Activated CD4-positive, alpha-beta T cell treated with anti-CD3 and anti-CD28 coated beads, Interleukin-2, amount 50 U/mL, for 4 hours (primary cell): Measurements from ENCODE around the gene PHF20.
"Not testable (repeated sequence)": the region's sequence is repeated elsewhere in the genome, so short reads cannot be mapped to it uniquely, and the experiment has no call there.

ENCODE experiments used
- DNase-seq, 2 experiments: peaks; one replicate each; pipeline ENCODE4 v3.0.0-alpha.2; 2020

PHF20 gene

DNA sequence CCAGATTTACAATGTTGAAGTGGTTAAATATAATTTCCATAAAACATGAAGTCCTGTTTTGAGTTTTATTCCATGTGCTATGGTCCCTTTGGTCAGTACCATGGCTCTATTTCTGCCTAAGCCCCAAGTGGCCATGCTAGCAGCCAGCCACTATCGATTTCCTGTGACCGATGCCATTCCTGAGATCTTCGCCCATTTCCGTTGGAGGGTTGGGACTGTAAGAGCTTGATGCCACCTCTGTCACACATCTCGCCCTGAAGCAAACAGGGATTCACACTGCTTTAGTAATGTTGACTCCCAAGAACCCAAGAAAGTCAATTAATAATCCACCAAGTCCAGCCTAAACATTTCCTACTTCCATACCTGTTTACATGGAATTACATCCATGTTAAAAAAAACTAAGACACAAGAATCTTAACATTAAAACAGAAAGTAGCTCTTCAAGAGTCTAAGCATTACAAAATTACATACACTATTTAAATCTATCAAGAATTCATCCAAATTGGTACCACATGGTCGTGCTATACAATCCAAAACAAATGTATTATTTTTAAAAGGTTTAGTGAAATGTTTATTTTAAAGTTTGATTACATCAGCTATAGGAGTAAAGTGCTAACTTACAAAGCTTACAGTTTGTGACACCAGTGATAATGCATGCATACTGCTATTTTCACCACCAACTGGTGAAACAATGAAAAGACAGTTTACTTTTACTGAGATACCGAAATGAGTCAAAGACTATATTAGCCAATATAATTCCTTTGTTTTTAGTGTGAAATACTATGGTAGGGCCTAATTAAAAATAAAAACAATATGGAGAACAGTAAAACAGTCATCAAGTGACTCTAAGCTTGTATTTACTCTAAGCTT lies 32.3 kb upstream of the PHF20 start:
- no peak for DNase-seq

DNA sequence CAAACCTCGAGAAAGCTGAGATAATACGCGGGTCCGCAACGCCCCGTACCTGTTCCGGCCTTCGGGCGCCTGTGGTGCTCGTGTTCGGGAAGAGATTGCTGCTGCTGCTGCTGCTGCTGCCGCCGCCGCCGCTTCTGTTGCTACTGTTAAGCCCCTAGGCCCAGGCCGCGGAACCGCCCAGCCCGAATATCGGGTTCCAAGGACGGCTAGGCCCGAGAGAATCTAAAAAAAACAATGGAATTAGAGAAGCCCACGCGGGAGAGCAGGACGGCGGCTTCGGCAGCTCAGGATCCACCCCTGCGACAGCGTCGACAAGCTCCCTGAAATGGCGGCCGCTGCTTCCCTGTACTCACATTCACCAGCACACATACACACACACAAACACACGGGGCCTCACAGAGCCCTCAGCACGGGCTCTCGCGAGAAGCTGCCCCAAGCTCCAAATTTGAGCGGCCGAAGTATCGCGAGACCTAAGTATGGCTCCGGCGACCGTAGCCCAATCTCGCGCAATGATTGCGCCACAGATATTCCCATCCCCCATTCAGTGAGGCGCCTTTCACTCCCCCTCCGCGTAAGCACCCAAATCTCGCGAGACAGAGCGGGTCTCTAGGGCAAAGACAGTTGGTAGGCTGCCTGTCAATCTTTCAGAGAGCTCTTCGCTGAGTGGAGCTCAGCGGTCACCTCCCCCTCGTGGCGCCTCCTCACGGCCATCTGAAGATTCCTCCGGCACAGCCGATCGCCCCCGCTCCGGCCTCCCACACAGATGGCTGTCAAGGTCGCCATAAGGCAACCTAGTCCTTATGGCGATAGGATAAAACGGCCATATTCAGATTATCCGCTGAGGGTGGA lies 29.7 kb upstream of the PHF20 start, which contains the start of gene RBM39:
RBM39 (minus strand) TSS at position 369 of the 849 bp plus-strand sequence. CDS start 1,386 bp downstream, outside the sequence.
- DNase-seq, result peak; percentile 99 to 100

DNA sequence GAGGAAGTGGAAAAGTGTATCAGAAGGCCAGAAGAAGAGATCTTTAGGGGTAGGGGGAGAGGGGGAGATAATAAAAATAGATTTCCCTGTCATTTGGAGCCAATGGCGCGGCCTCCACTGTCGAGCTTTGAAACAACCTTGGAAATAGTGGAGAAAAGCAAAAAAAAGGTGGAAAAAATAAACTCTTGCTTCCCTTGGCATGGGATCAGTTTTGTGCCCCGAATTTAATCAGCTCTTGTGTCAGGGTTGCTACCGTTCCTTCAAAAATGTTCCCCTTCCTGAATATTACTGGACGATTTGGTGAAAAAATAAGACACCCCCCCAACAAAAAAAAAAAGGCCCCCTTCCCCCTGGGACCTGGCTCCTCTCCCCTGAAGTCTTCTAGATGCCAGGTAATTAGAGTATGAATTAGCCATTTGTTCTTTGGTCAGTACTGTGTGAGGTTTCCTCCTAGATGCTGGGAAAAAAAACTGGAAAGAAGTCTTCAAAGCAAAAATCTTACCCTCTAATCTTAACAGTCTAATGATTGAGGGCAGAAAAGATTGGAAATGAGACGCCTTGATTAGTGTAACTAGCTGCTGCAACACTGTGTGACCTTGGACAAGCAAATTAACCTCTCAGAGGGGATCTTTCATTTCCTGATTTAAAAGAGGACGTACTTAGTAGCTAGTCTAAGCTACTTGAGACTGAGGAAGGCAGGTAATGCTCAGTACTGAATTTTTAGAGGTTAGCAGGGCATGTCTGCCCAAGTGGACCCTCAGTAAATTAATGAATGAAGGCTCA lies 28.9 kb upstream of the PHF20 start:
- no peak for DNase-seq

GRCh38 chr20:35743693-35744491 lies 27.9 kb upstream of the PHF20 start:
- no peak for DNase-seq

DNA sequence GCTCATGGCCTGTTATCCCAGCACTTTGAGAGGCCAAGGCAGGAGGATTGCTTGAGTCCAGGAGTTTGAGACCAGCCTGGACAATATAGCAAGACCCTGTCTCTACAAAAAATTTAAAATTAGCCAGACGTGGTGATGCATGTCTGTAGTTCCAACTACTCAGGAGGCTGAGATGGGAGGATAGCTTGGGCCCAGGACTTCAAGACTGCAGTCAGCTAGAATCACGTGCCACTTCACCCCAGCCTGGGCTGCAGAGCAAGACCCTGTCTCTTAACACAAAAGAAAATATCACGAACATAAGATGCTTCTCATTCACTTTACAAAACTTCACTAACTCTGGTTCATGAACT lies 27.3 kb upstream of the PHF20 start:
- not testable (repeated sequence) for DNase-seq

DNA sequence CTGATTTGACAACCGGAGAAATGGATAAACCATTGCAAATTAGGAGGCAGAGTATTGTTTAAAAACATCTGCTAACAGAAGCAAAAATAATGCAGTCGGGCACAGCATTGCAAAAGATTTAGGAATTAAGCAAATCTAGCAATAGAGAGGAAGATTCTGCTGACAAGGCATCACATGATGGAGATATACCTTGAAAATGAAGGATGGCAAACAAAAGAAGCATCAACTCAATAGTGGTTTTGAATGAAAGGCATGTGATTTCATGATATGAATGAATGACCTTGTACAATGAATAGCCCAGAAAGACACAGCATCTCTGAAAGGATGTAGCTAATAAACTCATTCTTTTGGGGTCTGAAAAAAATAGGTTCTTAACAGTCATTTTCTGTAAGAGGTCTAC lies 21.2 kb upstream of the PHF20 start:
- no peak for DNase-seq

- DNase-seq, result no peak
These were observed 15.4 kb upstream of the PHF20 start for GRCh38 chr20:35756404-35756803.

DNA sequence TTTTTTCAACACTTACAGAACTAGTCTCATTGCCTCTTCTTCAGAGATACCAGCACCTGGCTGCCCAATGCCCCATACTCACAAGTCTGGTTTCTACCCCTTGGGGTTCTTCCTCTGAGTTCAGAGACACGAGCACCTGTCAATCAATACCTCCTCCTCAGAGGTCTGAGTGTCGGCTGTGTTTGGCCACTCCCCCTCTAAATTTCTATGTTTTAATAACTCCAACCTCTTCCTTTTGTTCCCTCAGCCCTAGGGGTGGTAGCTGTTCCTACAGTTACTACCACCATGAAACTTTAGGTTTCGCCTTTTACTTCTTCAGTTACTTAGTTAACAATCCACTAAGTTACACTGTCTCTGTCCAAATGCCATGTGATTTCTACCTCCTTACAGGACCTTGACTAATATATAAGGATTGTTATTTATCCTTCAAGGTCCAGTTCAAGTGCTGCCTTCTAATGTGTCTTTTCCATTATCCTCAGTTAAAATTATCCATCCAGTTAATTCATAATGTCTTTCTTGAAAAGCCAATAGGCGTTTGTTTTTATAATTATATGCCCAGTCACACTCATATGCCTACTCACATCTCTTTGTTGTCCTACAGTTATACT lies 14.6 kb upstream of the PHF20 start:
- DNase-seq, result no peak

DNA sequence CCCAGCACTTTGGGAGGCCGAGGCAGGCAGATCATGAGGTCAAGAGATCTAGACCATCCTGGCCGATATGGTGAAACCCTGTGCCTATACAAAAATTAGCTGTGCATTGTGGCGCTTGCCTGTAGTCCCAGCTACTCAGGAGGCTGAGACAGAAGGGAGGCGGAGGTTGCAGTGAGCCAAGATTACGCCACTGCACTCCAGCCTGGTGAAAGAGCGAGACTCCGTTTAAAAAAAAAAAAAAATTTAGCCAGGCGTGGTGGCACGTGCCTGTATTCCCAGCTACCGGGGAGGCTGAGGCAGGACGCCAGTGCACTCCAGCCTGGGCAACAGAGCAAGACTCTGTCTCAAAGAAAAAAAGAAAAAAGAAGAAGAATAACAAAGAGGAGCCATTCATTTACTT lies 10.3 kb upstream of the PHF20 start:
- not testable (repeated sequence) for DNase-seq

GRCh38 chr20:35762461-35762860 lies 9.4 kb upstream of the PHF20 start:
- DNase-seq, result no peak

- not testable (repeated sequence) for DNase-seq
These were observed 6.9 kb upstream of the PHF20 start for GRCh38 chr20:35764936-35765335.

DNA sequence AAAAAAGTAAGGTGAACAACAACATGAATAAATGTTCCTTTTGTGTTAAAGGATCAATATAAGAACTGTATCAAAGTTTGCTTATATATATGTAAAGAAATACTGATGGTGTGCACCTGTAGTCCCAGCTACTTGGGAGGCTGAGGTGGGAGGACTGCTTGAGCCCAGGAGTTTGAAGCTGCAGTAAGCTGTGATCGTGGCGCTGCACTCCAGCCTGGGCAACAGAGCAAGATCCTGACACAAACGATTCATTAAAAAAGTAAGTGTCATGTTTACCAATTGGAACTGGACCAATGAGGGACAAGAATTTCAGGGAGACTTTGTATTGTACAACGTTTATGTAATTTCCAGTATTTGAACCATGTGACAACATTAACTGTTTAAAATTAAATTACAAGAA lies 5.0 kb upstream of the PHF20 start:
- DNase-seq, result no peak

DNA sequence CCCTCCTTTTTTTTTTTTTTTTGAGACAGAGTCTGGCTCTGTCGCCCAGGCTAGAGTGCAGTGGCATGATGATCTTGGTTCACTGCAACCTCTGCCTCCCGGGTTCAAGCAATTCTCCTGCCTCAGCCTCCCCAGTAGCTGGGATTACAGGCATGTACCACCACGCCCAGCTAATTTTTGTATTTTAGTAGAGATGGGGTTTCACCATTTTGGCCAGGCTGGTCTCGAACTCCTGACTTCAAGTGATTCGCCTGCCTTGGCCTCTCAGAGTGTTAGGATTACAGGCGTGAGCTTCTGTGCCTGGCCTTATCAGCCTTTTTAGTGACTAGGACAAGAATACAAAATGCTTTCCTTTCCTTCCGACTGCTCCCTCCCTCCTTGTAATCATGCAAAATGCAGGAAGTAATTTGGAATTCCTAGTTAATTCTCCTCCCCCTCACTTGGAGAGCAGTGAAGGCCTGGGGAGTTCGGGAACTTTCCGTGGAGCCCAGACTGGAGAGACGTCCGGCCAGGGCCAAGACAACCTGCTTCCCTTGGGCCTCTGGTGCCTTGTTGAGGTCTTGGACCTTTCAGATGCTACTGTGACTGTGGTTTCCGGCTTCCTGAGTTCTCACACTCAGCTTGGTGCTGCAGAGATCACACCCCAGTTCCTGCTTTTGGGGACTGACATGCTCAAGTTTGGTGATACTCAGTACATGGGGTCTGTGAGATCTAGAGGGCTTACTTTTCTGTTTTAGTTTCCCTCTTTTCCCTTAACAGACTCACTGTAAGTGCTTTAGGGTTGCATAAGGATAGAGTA lies 3.9 kb upstream of the PHF20 start:
- peak; percentile 30 for DNase-seq

DNA sequence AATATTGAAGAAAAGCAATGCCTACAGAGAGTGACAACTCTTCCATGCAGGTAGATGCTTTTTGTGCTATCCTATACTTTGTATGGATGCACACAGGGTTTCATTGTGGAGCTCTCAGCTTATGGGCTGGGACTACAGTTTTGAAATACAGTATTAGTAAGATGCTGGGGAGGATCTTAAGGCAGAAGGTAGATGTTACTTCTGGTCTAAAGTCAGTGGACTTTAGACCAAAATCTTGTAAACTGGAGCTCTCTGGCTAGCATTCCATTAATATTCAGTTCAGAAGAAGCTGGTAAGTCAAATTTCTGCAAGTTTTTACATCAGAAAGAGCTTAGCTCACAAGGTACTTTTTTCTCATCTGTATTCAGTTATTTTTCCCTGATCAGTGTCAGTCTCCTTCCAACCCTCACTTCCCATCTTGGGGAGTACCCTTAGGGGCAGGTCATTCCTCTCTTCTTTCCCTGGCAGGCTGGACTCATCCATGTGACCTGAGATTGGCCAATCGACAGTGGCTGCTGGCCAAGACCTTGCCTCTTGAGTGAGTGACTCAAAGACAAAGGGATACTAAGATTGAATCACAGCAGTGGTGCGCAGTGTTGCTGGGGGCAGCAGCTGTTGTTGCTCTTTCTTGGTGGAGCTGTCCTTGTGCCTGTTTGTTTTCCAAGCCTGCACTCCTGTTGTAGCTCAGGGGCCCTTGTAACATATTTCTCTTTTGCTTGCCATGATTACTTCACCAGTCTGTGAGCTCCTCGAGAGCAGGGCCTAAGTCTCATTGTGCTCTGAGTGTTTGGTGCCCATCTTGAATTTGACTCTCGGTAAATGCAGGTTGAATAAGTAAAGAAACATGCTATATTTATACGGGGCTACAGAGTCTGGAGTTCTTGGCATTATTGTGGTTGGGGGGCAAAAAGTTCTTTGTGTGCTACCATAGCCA lies 2.8 kb upstream of the PHF20 start:
- peak in 1 of 2 experiments; percentile 11 for DNase-seq

- no peak for DNase-seq
These were observed 487 bp upstream of the PHF20 start for GRCh38 chr20:35771367-35771688.

DNA sequence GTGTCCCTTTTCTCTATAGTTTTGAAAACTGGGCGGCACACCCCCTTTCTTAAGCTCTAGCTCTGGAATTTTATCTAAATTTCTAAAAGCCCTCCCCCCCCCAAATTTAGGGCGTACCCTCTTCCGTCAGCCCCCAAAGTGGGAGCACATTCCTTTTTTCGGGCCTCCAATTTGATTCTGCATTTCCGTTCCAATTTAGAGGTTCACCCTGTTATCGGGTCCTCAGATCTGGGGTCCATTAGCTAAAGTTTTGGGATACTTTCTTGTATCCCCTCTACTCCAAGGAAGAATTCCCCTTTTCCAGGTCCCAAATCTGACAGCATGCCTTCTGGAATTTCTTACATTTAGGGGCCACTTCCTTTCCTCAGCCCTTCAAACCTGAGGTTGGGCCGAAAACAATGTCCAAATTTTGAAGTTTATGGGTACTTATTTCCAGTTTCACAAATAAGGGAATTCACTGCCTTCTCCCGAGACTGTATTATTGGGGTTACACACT lies 796 bp downstream of the PHF20 start:
- no peak for DNase-seq

DNA sequence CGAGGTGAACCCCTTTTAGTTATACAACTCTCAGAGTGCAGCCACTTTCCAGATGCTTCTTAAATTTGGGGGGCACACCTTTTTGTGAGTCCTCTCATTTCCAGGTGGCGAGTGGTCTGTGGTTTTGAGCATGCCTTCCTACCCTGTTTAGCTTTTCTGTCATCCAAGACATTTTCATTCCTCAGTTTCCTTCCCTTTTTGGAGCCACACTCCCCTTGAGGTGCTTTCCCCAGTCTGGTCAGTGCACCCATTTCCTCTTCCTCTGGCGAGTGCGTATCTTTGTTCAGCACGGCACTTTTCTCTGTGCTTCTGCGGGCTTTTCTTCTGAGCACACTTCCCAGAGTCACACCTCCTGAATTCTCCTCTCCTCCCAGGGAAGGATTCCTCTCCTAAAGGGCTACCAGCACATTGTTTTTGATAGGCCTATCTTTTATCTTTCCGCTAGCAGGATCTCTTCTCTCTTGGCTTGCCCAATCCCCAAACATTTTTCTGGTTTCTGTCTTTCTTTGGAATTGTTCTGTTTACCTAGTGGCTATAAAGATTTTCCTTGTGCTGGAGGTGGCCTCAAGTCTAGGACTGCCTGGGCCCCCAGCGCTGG lies 1.4 kb downstream of the PHF20 start:
- DNase-seq, result no peak

DNA sequence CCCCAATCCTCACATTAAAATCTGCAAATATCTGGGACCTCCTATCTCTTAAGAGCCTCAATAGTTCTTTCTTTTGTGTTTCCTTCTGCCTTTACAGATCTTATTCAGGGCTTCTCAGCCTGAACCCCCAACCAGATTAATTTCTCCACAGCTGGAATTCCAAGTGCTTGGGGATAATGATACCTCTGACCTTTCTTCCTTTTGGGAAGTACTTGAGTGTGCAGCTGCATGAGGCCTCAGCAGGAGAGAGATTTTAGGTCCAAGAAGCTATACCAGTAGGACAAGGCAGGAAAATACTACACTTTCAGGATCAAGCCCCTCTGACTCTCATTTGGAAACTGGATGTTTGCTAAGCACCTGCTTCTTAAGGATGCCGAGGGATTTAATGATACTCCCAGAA lies 2.6 kb downstream of the PHF20 start:
- DNase-seq, result no peak

DNA sequence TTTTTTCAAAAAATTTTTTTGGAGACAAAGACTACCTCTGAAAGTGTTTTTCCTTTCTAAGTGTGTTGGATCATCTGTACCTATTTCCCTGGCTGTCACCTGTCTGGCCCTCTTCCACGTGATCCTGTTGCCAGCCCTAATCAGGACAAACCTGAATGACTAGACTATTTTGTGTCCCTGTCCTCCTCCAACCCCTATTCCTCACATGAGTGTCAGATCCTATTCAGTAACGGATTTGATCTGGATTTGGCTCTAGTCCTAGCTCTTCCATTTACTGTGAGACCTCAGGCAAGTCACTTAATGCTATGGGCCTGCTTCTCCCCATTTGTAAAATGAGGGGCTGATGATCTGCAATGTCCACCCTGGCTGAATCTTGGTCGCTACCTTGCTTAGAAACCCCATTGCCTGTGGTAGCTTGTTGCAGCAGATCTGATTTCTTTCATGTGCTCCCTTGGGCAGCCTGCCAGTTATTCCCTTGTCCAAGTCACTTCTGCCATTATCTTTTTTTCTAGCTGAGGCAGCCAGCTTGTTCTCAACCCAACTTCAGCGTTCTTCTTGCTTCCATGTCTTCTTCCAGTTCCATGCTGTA lies 4.8 kb downstream of the PHF20 start:
- no peak for DNase-seq
